Ectodermal cell (in vitro differentiated cells): ENCODE results near the gene SPEG.

Experiments used
- H3K27ac ChIP-seq: 2 replicates; pipeline ENCODE4 v1.7.0; 2013; ENCODE audit warnings: mild to moderate bottlenecking, low read depth, low read length; ENCODE audit not compliant: insufficient read depth, poor library complexity, severe bottlenecking
- H3K27me3 ChIP-seq: 2 replicates; pipeline ENCODE4 v1.7.0; 2013; ENCODE audit warnings: mild to moderate bottlenecking, low read length; ENCODE audit not compliant: insufficient read depth, control insufficient read depth, poor library complexity, severe bottlenecking
- H3K36me3 ChIP-seq: one replicate; pipeline ENCODE4 v1.7.0; 2013; ENCODE audit warnings: low read length; ENCODE audit not compliant: control insufficient read depth, insufficient read depth
- H3K4me1 ChIP-seq: one replicate; pipeline ENCODE4 v1.7.0; 2013; ENCODE audit warnings: low read length; ENCODE audit not compliant: control insufficient read depth, insufficient read depth
- H3K4me3 ChIP-seq: 2 replicates; pipeline ENCODE4 v1.7.0; 2013; ENCODE audit warnings: low read depth, low read length, control low read depth; ENCODE audit not compliant: insufficient read depth
- H3K9me3 ChIP-seq: 2 replicates; pipeline ENCODE4 v1.7.0; 2013; ENCODE audit warnings: mild to moderate bottlenecking, low read length, moderate library complexity; ENCODE audit not compliant: control insufficient read depth
- WGBS, 2 experiments: methylation state at CpG; one replicate each; pipeline ENCODE4 v1.1.7; 2013; ENCODE audit warnings: missing lambda C conversion rate in 2 of 2; 5-methylcytosine and 5-hydroxymethylcytosine counted together

Gene SPEG

DNA sequence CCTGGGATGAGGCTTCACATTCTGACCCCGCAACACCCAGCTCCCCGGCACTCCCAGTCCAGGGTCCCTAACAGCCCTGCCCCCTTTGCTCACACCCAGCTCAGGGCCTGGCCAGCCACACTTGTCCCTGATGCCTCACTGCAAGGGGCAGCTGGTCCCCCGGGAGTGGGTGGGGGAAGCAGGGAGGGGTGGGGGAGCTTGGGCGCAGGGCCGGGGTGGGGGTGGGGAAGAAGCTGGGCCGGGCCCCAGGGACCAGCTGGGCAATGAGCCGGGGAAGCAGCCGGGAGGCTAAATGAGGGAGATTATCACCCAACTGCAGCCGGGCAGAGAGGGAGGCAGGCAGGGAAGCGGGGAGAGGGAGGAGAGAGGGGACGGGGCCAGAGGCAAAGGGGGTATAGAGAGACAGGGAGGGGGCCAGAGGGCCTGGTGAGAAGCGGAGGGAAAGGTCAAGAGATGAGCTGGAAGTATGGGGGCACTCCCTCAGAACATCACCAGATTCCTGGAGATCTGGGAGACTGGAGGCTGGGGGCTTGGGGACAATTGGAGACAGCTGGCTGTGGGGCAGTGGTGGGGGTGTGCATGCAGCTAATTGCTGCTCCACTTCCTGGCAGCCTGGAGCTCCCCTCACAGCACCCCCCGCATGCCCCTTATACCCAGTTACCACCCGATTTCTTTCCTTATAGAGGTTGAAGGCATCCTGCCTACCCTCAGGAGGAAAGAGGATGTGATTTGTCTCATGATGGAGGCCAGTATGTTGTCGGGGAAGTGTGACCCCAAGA lies 77.1 kb downstream of the SPEG start:
- Histone ChIP-seq H3K4me1 (peaks cover 62% of the 10 kb centered on the region), H3K4me3 (no peak overlapping the region), H3K27ac (no peak overlapping the region), H3K27me3 (peaks cover 27% of the 10 kb centered on the region), H3K9me3 (no peaks in the 10 kb centered on the region), H3K36me3 (no peaks in the 10 kb centered on the region)
- 55 to 58% methylated on average over 15 of the region's 15 CpGs for WGBS, 2 experiments

DNA sequence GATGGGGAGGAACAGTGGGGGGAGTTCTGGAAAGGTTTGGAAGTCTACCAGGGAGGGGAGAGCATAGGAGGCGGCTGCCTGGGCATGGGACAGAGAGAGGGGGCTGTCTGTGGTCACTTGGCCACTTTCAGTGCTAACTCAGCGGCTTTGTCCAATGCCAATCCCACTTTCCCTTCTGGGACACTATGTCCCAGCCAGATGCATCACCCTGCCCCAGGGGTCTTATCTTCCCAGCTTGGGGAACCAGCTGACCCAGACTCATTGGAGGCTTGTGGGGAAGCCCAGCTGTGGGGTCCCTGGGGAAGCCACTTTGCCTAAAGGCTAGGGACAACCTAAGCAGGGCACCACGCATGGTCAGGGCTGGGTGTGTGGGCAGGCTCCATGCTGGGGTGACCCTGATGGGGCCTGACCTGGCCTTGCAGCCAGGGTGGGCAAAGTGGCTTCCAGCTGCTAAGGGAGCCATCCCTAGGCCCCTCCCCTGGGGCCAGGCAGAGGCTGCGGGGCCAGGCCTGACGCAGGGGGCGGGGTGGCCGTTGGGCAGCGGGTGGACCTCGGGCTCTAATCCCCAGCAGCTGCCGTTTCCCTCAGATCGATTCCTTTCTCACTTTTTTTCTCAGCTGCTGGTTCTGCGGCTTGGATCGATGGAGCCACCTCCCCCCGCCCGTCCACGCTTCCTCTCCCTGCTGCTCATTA lies 78.0 kb downstream of the SPEG start:
- 26 to 31% methylated on average over 16 of the region's 16 CpGs for WGBS, 2 experiments
- peaks cover 55% of the 10 kb centered on the region for H3K4me1 ChIP-seq

DNA sequence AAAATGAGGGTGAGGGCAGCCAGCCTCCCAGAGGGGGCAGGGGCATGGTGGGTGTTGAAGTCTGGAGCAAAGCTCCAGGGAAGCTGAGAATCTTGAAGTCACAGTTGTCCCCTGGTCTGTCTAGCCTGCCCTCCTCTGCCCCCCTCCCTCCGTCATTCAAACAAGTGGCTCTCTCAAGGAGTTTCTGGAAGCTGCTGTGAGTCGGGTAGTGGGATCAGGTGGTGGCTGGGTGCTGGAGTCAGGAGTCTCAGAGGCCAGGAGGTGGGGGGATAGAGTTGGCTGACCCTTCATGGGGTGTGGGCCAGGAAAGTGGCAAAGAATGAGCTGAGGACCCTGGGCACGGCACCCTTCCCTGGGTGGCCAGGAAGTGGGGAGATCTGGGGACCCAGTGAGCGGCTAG lies 79.1 kb downstream of the SPEG start:
- Histone ChIP-seq H3K4me1 (peaks cover 50% of the 10 kb centered on the region), H3K36me3 (no peaks in the 10 kb centered on the region), H3K27ac (no peak overlapping the region), H3K9me3 (no peaks in the 10 kb centered on the region), H3K27me3 (peaks cover 27% of the 10 kb centered on the region), H3K4me3 (peak overlapping the region; percentile 2)
- WGBS, 2 experiments: 40 to 51% methylated on average over 4 of the region's 4 CpGs

More for the DNA sequence above, 78.0 kb downstream of the SPEG start:
- Histone ChIP-seq H3K27me3 (peaks cover 27% of the 10 kb centered on the region), H3K4me3 (no peak overlapping the region), H3K36me3 (no peaks in the 10 kb centered on the region), H3K27ac (peak overlapping the region; percentile 8), H3K9me3 (no peaks in the 10 kb centered on the region)

DNA sequence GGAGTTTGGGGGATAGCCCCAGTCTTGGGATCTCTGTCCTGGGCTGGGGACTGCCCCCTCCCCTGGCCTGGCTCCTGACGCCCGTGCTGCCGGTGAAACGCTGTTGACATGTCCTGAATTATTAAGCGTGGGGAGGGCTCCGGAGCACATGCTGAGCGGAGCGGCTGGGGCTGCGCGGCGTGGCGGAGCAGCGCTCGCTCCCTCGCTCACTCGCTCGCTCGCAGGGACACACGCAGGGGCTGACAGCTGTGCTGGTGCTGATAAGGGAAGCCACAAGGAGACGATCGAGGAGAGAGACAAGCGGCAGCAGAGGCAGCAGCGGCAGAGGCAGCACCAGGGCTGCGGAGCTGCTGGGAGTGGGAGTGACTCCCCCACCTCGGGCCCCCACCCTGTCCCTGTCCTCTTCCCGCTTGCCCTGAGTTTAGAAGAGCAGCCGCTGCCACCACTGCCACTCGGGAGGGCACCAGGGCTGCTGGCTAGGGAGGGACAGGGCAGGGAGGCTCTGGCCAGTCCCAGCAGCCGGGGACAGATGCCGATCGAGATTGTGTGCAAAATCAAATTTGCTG lies 79.6 kb downstream of the SPEG start, which contains the start of gene ASIC4:
TSS of gene ASIC4 (plus strand) at position 287 of the 566 bp plus-strand sequence. CDS start at position 530, 243 bp downstream.
- H3K4me3 ChIP-seq: peak within 1 kb of the TSS; percentile 2
- 21 to 24% methylated on average over 31 of the region's 31 CpGs for WGBS, 2 experiments
- peaks cover 27% of the 10 kb centered on the region for H3K27me3 ChIP-seq
- no peaks in the 10 kb centered on the region for H3K9me3 ChIP-seq
- H3K27ac ChIP-seq: no peak within 1 kb of the TSS
- peaks cover 45% of the 10 kb centered on the region for H3K4me1 ChIP-seq
- H3K36me3 ChIP-seq: no peaks in the 10 kb centered on the region

DNA sequence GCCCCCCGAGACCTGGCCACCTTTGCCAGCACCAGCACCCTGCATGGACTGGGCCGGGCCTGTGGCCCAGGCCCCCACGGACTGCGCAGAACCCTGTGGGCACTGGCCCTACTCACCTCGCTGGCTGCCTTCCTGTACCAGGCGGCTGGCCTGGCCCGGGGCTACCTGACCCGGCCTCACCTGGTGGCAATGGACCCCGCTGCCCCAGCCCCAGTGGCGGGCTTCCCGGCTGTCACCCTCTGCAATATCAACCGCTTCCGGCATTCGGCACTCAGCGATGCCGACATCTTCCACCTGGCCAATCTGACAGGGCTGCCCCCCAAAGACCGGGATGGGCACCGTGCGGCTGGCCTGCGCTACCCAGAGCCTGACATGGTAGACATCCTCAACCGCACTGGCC lies 80.2 kb downstream of the SPEG start:
- Histone ChIP-seq H3K27me3 (peaks cover 27% of the 10 kb centered on the region), H3K4me3 (no peak overlapping the region), H3K36me3 (no peaks in the 10 kb centered on the region), H3K9me3 (no peaks in the 10 kb centered on the region), H3K4me1 (peaks cover 42% of the 10 kb centered on the region), H3K27ac (no peak overlapping the region)
- 94% methylated on average over 21 of the region's 21 CpGs for WGBS, 2 experiments

DNA sequence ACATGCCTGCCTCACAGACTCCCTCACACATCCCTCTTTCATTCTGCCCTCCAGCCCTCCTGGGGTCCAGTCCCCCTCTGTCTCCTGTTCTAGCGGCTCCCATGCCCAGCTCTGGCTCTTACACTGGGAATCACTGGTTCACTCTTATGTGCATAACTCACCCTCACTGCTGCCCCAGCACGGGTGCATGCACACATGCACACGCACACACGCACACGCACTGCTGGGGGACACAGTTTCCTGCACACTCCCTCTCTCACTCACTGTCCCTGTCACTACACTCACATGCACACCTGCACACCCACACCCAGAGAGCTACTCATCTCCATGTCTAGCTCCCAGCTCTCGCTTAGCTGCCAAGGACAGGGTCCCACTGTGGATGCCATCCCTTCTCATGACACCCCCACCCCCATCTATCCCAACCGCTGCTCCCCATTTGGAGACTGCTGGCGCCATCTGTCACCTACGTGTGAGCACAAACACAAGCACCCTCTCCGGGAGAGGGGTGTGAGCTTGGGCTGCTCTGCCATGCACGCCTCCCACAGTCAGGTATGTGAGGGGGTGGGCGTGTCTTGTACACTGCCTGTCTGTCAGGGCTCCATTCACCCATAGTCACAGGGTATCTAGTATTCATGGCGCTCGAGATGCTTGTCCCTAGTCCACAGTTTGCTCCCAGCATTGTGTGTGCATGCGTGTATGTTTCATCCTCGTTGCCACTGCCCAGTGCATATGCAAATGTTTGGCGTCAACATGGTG lies 81.4 kb downstream of the SPEG start:
- Histone ChIP-seq H3K27me3 (peaks cover 27% of the 10 kb centered on the region), H3K9me3 (no peaks in the 10 kb centered on the region), H3K4me3 (no peak overlapping the region), H3K27ac (no peak overlapping the region), H3K36me3 (no peaks in the 10 kb centered on the region), H3K4me1 (peaks cover 45% of the 10 kb centered on the region)
- WGBS, 2 experiments: 87 to 89% methylated on average over 17 of the region's 17 CpGs

DNA sequence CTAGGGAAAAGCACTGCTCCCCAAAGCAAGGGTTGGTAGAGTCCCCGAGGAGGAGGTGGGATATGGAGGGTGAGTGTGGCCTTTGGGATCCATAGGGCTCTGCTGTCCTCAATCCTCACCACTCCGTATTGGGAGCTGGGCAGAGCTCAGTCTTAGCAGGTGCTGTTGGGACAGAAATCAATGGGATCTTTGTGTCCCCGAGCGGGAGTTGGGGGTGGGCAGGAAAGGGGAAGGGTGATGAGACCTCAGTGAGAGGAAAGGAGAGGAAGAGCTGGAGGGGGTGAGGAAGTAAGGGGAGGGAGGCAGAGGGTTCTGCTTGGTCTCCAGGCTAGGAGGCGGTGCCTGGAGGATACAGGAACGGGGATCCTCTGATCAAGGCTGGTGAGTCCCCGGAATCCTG lies 82.2 kb downstream of the SPEG start:
- no peak overlapping the region for H3K4me3 ChIP-seq
- WGBS, 2 experiments: 86 to 89% methylated on average over 7 of the region's 7 CpGs
- no peaks in the 10 kb centered on the region for H3K36me3 ChIP-seq
- peaks cover 53% of the 10 kb centered on the region for H3K4me1 ChIP-seq
- no peak overlapping the region for H3K27ac ChIP-seq
- H3K9me3 ChIP-seq: no peaks in the 10 kb centered on the region
- H3K27me3 ChIP-seq: peaks cover 29% of the 10 kb centered on the region

DNA sequence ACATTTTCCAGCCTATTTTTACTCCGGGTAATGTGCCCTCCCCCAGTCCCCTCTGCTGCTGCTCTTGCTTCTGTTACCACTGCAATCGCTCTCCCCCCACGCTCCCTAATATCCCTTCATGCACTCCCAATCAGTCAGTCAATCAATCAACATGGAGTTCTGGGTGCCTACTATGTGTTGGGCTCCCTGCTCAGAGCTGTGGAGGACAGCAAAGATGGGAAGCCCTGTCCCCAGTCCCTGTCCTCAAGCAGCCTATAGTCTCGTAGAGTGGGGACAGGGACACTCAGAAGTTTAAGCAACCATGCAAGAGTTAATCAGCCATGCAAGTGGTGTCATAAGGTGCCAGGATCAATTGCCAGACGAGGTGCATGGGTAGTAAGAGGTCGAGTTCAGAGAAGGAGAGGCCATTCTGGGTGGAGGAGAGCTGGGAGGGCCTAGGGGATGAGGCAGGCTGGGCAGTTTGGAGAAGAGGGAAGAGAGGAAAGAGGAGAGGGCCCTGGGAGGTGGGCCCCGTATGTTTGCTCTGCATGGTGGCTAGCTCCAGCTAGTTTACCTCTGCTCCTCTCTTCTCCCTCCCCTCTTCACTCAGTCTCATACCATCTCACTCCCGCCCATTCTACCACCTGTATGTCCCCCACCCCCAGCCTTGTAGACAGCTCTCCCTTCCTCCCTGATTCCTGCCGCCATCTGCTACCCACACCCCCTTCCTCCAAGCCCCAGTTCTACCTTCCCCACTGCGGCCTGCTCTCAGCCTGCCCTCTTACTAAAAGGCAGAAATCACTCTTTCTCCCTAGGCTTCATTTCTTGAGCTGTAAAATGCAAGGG lies 83.5 kb downstream of the SPEG start:
- H3K36me3 ChIP-seq: no peaks in the 10 kb centered on the region
- no peaks in the 10 kb centered on the region for H3K9me3 ChIP-seq
- H3K27me3 ChIP-seq: peaks cover 33% of the 10 kb centered on the region
- no peak overlapping the region for H3K4me3 ChIP-seq
- H3K4me1 ChIP-seq: peaks cover 46% of the 10 kb centered on the region
- WGBS, 2 experiments: 71 to 78% methylated on average over 10 of the region's 10 CpGs
- H3K27ac ChIP-seq: no peak overlapping the region

DNA sequence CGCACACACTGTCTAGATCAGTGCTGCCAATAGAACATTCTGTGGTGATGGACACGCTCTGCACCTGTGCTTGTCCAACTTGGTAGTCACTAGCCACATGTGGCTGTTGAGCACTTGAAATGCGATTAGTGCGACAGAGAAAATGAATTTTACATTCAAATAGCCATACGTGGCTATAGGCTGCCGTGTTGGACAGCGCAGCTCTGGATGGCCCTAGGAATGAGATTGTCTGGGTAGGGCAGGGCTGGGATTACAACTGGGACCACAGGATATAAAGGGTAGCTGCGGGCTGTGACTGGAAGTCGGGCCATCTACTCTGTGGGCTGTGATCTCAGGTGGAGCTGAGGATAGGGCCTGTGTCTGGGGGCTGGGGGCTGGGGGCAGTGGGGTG lies 84.9 kb downstream of the SPEG start:
- Histone ChIP-seq H3K9me3 (no peaks in the 10 kb centered on the region), H3K4me3 (no peak overlapping the region), H3K4me1 (peaks cover 34% of the 10 kb centered on the region), H3K27ac (no peak overlapping the region), H3K27me3 (peaks cover 28% of the 10 kb centered on the region), H3K36me3 (no peaks in the 10 kb centered on the region)
- WGBS, 2 experiments: 87 to 90% methylated on average over 9 of the region's 9 CpGs
